ENCODE data around the gene GDF10. TPM values are rescaled to one million over a fixed set of nuclear protein-coding genes. Genes with fewer than 3 reads are reported as not detected.

GDF10 gene, protein sequence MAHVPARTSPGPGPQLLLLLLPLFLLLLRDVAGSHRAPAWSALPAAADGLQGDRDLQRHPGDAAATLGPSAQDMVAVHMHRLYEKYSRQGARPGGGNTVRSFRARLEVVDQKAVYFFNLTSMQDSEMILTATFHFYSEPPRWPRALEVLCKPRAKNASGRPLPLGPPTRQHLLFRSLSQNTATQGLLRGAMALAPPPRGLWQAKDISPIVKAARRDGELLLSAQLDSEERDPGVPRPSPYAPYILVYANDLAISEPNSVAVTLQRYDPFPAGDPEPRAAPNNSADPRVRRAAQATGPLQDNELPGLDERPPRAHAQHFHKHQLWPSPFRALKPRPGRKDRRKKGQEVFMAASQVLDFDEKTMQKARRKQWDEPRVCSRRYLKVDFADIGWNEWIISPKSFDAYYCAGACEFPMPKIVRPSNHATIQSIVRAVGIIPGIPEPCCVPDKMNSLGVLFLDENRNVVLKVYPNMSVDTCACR
- 1 to 10 TPM in 2 of 4 donors, not detected in 2; 1.3 to 1.4 TPM for total RNA-seq

DNA sequence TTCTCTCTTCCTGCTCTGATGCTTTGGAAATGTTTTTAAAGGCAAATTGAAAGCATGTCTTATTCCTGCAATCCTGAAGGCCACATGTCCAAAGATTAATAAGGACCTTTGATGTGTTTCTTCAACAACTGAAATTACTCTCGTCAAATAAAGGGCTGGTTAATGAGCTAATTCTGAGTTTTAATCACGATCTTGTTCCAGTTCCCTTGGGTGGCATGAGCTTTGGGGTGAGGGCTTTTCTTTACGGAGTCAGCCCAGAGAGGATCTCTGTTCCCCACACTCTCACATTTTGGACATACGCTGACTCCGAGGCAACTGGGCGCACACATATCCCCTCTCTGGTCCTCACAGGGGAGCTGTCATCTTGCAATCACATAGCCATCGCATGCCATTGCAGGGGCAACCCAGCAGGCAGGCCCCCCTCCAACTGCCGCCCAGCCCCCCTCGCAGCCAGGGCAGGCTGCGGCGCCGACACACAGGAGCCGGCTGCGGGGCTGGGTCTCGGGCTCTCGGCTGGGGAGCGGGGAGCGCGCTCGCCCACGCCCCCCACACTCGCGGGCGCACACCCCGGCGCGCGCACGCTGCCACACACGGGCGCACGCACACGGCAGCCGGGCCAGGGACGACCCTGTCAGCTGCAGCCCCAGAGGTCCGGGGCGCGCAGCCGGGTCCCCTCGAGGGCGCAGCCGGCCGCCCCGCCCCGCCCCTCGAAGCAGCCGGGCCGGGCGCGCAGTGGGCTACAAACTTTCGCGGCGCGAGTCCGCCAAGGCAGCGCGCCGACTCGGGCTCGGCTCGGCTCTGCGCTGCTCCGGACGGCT lies at the start of gene GDF10:
TSS of gene GDF10 (plus strand) at position 587 of the 818 bp plus-strand sequence. CDS start 455 bp downstream, outside the sequence.
- H3K4me1 ChIP-seq, result peaks cover 31% of the 10 kb centered on the region
- TF ChIP-seq EP300 (IDR thresholded peaks at IDR 0.05), result no peak
- TF ChIP-seq POLR2A (IDR thresholded peaks at IDR 0.05), result no peak
- TF ChIP-seq POLR2AphosphoS5 (IDR thresholded peaks at IDR 0.05), result no peak
- TF ChIP-seq, protein P1, sequence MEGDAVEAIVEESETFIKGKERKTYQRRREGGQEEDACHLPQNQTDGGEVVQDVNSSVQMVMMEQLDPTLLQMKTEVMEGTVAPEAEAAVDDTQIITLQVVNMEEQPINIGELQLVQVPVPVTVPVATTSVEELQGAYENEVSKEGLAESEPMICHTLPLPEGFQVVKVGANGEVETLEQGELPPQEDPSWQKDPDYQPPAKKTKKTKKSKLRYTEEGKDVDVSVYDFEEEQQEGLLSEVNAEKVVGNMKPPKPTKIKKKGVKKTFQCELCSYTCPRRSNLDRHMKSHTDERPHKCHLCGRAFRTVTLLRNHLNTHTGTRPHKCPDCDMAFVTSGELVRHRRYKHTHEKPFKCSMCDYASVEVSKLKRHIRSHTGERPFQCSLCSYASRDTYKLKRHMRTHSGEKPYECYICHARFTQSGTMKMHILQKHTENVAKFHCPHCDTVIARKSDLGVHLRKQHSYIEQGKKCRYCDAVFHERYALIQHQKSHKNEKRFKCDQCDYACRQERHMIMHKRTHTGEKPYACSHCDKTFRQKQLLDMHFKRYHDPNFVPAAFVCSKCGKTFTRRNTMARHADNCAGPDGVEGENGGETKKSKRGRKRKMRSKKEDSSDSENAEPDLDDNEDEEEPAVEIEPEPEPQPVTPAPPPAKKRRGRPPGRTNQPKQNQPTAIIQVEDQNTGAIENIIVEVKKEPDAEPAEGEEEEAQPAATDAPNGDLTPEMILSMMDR (IDR thresholded peaks at IDR 0.05), result no peak
- no peak within 1 kb of the TSS for H3K27ac ChIP-seq
- 39% methylated on average over 7 of the region's 64 CpGs for WGBS
- DNase-seq (ENCODE audit: low spot score in 2 of 2), result peak in 1 of 2 donors; percentile 49
- no peaks in the 10 kb centered on the region for H3K9me3 ChIP-seq
- no peaks in the 10 kb centered on the region for H3K36me3 ChIP-seq
- peak within 1 kb of the TSS; percentile 64 for H3K4me3 ChIP-seq
- peaks cover 34% of the 10 kb centered on the region for H3K27me3 ChIP-seq

DNA sequence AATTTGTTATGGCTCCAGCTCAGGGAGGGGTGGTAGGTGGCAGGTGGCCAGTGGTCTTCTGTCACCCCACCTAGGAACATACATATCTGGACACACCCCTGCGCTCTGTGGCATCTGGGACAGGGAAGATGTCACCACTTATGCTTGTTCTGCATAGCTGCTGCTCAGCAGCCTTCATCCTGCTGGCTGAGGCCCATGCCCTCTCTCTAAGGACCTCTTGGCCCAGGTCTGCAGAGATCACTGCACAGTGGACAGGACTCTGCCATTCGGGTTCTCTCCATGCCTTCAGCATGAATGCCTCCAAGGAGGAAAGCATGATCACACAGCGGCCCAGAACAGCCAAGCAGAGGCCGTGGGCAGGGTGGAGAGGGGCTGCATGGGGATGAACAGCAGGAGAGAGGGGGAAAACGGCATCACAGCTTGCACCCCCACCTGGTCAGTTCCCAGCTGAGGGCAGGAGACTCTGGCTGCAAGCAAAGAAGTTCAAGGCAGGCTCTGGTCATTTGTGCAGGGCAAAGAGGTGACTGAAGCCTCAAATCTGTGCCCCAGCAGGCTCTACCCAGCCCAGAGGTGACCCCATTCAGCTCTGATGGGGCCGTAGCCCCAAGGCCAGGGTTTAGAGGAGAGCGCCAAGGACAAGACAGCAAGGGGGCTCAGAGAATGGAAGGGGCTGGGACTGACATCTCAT lies 47.8 kb upstream of the GDF10 start:
- DNase-seq (ENCODE audit: low spot score in 2 of 2), result no peak
- TF ChIP-seq POLR2A (IDR thresholded peaks at IDR 0.05), result no peak
- TF ChIP-seq, protein P1 (IDR thresholded peaks at IDR 0.05), result no peak
- TF ChIP-seq POLR2AphosphoS5 (IDR thresholded peaks at IDR 0.05), result no peak
- TF ChIP-seq EP300 (IDR thresholded peaks at IDR 0.05), result no peak
- H3K36me3 ChIP-seq, result no peaks in the 10 kb centered on the region
- H3K4me3 ChIP-seq, result no peak overlapping the region
- H3K27ac ChIP-seq, result no peak overlapping the region
- H3K27me3 ChIP-seq, result no peaks in the 10 kb centered on the region
- H3K4me1 ChIP-seq, result no peaks in the 10 kb centered on the region
- H3K9me3 ChIP-seq, result no peaks in the 10 kb centered on the region
- WGBS, result 89% methylated on average over 6 of the region's 7 CpGs

DNA sequence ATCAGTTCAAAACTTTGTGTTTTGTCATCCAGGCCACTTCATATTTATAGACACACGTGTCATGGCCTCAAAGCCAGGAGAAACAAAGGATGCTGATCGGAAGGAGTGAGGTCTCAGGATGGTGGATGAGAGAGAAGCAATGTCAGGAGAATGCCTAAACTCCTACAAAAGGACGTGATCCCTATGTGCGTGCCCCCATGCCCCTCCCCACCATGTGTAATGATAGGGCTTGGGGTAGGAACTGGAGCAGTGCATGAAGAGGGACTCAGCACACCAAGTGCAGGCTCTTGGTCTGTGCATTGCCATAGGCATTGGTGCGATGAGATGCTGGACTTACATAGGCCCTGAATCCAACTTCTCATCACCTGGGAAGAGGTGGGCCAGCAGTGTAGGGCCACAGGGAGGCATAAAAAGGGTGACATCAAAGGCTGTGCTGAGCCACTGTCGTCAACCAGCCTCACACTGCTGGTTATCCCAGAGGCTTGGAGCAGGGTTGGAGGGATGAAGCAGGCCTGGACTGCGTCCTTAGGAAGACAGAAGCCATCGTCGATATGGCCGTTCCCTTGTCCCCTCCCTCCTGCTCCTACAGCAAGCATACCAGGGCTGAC lies 46.9 kb upstream of the GDF10 start:
- no peak overlapping the region for H3K27ac ChIP-seq
- no peaks in the 10 kb centered on the region for H3K9me3 ChIP-seq
- WGBS, result 93% methylated on average over 6 of the region's 10 CpGs
- no peaks in the 10 kb centered on the region for H3K4me1 ChIP-seq
- H3K4me3 ChIP-seq, result no peak overlapping the region
- H3K27me3 ChIP-seq, result no peaks in the 10 kb centered on the region
- H3K36me3 ChIP-seq, result no peaks in the 10 kb centered on the region
- TF ChIP-seq POLR2A (IDR thresholded peaks at IDR 0.05) (no peak), EP300 (IDR thresholded peaks at IDR 0.05) (no peak), POLR2AphosphoS5 (IDR thresholded peaks at IDR 0.05) (no peak)
- DNase-seq (ENCODE audit: low spot score in 2 of 2), result no peak

DNA sequence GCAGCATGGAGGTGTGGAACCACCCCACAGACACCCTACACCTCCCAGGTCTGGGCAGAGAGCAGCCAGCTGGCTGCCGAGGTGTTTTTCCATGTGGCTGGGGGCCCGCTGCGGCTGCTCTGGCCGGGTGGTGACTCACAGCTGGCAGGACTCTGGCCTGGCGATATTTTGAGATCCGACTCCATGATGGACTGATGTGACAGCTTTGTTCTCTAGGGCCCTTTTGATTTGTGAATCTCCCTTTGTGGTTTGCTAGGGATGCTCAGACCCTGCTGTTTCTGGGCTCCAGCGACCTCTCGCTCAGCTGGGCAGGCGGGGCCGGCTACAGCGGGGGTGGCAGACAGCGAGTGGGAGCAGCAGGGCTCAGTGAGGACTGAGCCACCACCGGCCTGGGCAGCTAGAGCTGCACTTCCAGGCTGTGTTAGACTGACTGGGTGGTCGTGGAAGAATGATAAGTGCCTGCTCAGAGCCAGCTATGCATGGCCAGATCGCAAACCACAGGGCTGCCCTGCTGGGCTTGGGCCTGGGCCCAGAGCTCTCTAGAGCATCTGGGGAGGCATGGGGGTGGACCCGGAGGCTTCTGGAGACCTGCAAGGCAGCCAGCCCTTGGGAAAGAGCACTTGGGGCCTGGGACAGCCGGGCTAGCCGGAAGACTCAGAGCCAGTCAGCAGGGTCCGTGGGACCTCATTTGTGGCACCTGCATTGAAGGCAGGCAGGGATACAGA lies 46.2 kb upstream of the GDF10 start:
- no peak overlapping the region for H3K4me3 ChIP-seq
- H3K27ac ChIP-seq, result no peak overlapping the region
- DNase-seq (ENCODE audit: low spot score in 2 of 2), result no peak
- peaks cover under 1% of the 10 kb centered on the region for H3K27me3 ChIP-seq
- TF ChIP-seq POLR2AphosphoS5 (IDR thresholded peaks at IDR 0.05) (no peak), EP300 (IDR thresholded peaks at IDR 0.05) (no peak), POLR2A (IDR thresholded peaks at IDR 0.05) (no peak)
- TF ChIP-seq, protein P1 (IDR thresholded peaks at IDR 0.05), result no peak
- H3K36me3 ChIP-seq, result no peaks in the 10 kb centered on the region
- H3K9me3 ChIP-seq, result no peaks in the 10 kb centered on the region
- no peaks in the 10 kb centered on the region for H3K4me1 ChIP-seq
- 69% methylated on average over 6 of the region's 19 CpGs for WGBS

DNA sequence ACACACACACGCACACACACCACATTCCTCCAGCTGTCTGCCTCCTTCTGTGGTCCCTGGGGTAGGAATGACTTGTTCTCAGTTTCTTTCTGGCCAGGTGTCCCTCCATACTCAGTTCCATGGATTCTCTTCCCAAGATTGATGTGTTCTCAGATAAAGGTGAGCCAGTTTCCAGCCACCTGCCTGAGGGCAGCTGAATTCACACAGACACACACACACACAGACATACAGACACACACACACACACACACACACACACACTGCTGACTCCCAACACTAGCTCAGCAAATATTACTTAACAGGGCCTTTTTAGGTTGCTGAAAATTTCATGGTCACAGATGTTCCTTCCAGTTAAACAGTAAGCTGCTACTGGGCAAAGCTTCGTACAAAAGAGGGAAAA lies 45.4 kb upstream of the GDF10 start:
- TF ChIP-seq, protein P1 (IDR thresholded peaks at IDR 0.05), result no peak
- TF ChIP-seq POLR2A (IDR thresholded peaks at IDR 0.05) (no peak), POLR2AphosphoS5 (IDR thresholded peaks at IDR 0.05) (no peak), EP300 (IDR thresholded peaks at IDR 0.05) (no peak)
- DNase-seq (ENCODE audit: low spot score in 2 of 2), result no peak
- 97% methylated on average over 2 of the region's 2 CpGs for WGBS

More for the DNA sequence above, 45.4 kb upstream of the GDF10 start:
- no peaks in the 10 kb centered on the region for H3K9me3 ChIP-seq
- no peak overlapping the region for H3K27ac ChIP-seq
- no peaks in the 10 kb centered on the region for H3K36me3 ChIP-seq
- no peak overlapping the region for H3K4me3 ChIP-seq
- peaks cover 8% of the 10 kb centered on the region for H3K27me3 ChIP-seq
- no peaks in the 10 kb centered on the region for H3K4me1 ChIP-seq
